Spinal cord (tissue), 10 donors: ENCODE measurements around the gene PCSK2. TPM values are rescaled to one million over a fixed set of nuclear protein-coding genes. Genes with fewer than 3 reads are reported as not detected.

Experiments
- DNase-seq, 6 donors: peaks; one replicate each; pipeline versions ENCODE4 v3.0.0 to v3.0.0-alpha.2; 2013 to 2015; ENCODE audit warnings: low spot score in 6 of 6, low read depth in 4 of 6
- H3K27ac ChIP-seq: one replicate; pipeline ENCODE4 v1.5.1; 2013; ENCODE audit warnings: low read depth, low read length, control low read depth
- H3K27me3 ChIP-seq: one replicate; pipeline ENCODE4 v1.6.1; 2013; ENCODE audit warnings: low read length; ENCODE audit not compliant: control insufficient read depth, insufficient read depth
- H3K36me3 ChIP-seq: one replicate; pipeline ENCODE4 v1.6.1; 2013; ENCODE audit warnings: low read length; ENCODE audit not compliant: control insufficient read depth, insufficient read depth
- H3K4me1 ChIP-seq: one replicate; pipeline ENCODE4 v1.6.1; 2013; ENCODE audit warnings: low read length; ENCODE audit not compliant: control insufficient read depth, insufficient read depth
- H3K4me3 ChIP-seq: one replicate; pipeline ENCODE4 v1.5.1; 2013; ENCODE audit warnings: low read depth, low read length, control low read depth
- H3K9me3 ChIP-seq: one replicate; pipeline ENCODE4 v1.6.1; 2013; ENCODE audit warnings: low read length; ENCODE audit not compliant: control insufficient read depth, insufficient read depth
- WGBS: methylation state at CpG from one replicate; pipeline ENCODE4 v1.1.5; 2013; ENCODE audit warnings: missing lambda C conversion rate; ENCODE audit not compliant: insufficient coverage; 5-methylcytosine and 5-hydroxymethylcytosine counted together
- polyA plus RNA-seq, 2 donors: library from polyadenylated mRNA; unstranded; fragments of 120-200 nt; gene quantifications; one replicate each; pipeline ENCODE4 v1.2.1, GENCODE V29; 2013; ENCODE audit not compliant: insufficient read length in 2 of 2
- total RNA-seq, 2 donors: library from RNA; depleted of rRNA in 1 of 2; stranded (reverse); fragments of 120-200 nt in 1 of 2; fragments of >200 nt in 1 of 2; gene quantifications; one replicate each; pipeline versions ENCODE4 v1.2.3 to v1.2.4, GENCODE V29; 2013 to 2014
- donor health status: healthy.

Gene PCSK2
- total and polyA plus RNA-seq, 4 donors, result 6.6 to 28.0 (median 23.6) TPM

DNA sequence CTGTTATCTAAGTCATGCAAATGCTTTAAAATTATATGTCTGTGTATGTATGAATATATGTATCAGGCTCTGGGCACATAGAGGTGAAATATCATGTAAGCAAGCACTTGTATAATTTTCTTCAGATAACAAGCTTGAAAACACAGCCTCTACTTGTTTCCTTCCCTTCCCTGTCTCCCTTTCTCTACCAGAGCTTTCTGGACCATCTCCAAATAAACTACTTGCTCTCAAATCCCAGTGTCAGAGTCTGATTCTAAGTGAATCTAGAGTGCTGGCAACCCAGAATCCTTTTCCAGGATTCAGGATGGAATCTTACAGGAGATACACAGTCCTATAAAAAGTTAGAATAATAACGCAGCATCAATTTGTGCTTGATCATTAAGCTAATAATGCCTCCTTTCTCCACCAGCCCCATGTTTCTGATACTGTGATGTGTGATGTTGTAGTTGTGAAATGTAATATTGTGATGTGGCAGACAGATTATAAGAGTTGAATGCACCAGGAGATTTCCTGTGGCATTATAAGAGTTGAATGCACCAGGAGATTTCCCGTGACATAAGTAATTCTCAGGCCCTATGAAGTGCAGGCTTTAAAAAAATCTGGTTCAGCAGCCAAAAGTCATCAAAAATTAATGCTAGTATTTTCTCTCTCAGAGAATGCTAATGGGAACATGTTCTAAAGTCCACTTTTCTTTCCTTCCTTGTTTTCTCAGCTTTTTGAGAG is 89.6 kb downstream of the PCSK2 start:
- no peak overlapping the region for H3K4me3 ChIP-seq

DNA sequence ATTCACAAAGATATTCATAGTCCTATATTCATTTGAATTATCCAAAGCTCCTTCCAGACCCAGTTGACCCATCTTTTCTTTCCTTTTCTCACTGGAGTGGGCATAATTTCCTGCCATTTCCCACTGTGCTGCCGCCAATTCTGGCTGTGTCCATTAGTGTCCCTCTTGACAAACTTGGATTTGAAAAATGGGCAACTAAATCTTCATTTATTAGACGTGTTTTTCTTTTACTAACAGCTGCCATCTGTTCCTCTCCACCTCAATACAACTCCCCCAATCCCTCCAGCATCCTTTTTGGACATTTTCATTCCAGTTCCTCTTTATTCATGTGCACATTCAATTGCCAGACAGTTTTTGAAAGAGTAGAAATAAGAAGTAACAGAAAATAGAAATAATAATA is 90.5 kb downstream of the PCSK2 start:
- peaks cover 3% of the 10 kb centered on the region for H3K36me3 ChIP-seq
- WGBS, result 47% methylated on average over 2 of the region's 2 CpGs
- H3K27ac ChIP-seq, result no peak overlapping the region
- H3K27me3 ChIP-seq, result peaks cover 8% of the 10 kb centered on the region
- peaks cover 14% of the 10 kb centered on the region for H3K4me1 ChIP-seq
- peak in 1 of 6 donors; percentile 14 for DNase-seq
- no peak overlapping the region for H3K4me3 ChIP-seq
- no peaks in the 10 kb centered on the region for H3K9me3 ChIP-seq

More for the DNA sequence above, 89.6 kb downstream of the PCSK2 start:
- DNase-seq, result peak in 2 of 6 donors; percentile 54 to 56
- Histone ChIP-seq H3K36me3 (peaks cover 3% of the 10 kb centered on the region), H3K9me3 (no peaks in the 10 kb centered on the region), H3K27ac (no peak overlapping the region), H3K27me3 (peaks cover 8% of the 10 kb centered on the region), H3K4me1 (peaks cover 14% of the 10 kb centered on the region)
- 80% methylated on average over 1 of the region's 2 CpGs for WGBS

DNA sequence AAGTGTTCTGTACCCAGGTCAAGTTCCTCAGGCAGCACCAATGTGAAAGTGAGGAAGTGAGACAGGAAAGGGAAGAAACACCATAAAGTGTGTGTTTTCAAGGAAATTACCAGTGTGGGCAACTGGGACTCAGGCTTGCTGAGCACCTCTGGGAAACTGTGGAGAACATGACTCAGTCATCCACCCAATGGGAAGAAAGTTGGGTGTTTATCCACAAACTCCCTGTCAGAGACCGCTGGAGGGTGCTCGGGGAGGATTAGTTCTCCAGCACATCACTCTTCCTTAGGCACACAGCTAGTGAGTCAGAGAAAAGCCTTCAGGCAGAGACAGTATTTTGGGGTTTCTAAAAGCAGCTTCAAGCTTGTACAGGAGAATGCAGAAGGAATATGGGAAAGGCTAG is 93.6 kb downstream of the PCSK2 start:
- Histone ChIP-seq H3K27ac (no peak overlapping the region), H3K36me3 (peaks cover 1% of the 10 kb centered on the region), H3K4me1 (peaks cover 8% of the 10 kb centered on the region), H3K9me3 (no peaks in the 10 kb centered on the region), H3K27me3 (peaks cover 6% of the 10 kb centered on the region), H3K4me3 (no peak overlapping the region)
- WGBS, result no CpG with 5 or more reads among the region's 2 CpGs
- no peak for DNase-seq

- H3K27me3 ChIP-seq, result no peaks in the 10 kb centered on the region
- peaks cover 6% of the 10 kb centered on the region for H3K4me1 ChIP-seq
- no peaks in the 10 kb centered on the region for H3K9me3 ChIP-seq
- H3K4me3 ChIP-seq, result no peak overlapping the region
- 100% methylated on average over 1 of the region's 2 CpGs for WGBS
- no peak for DNase-seq
- no peaks in the 10 kb centered on the region for H3K36me3 ChIP-seq
- H3K27ac ChIP-seq, result no peak overlapping the region
Measured at GRCh38 chr20:17326096-17326495, 99.3 kb downstream of the PCSK2 start.

GRCh38 chr20:17327185-17328148 is 100.6 kb downstream of the PCSK2 start:
- peaks cover 6% of the 10 kb centered on the region for H3K4me1 ChIP-seq
- 6% methylated on average over 20 of the region's 28 CpGs for WGBS
- no peaks in the 10 kb centered on the region for H3K9me3 ChIP-seq
- peak in 2 of 6 donors; percentile 79 to 91 for DNase-seq
- peak overlapping the region; percentile 6 for H3K4me3 ChIP-seq
- H3K27ac ChIP-seq, result no peak overlapping the region
- no peaks in the 10 kb centered on the region for H3K27me3 ChIP-seq
- H3K36me3 ChIP-seq, result no peaks in the 10 kb centered on the region

- H3K36me3 ChIP-seq, result no peaks in the 10 kb centered on the region
- H3K9me3 ChIP-seq, result no peaks in the 10 kb centered on the region
- 66% methylated on average over 4 of the region's 5 CpGs for WGBS
- DNase-seq, result no peak
- H3K4me1 ChIP-seq, result no peaks in the 10 kb centered on the region
- no peak overlapping the region for H3K27ac ChIP-seq
- H3K4me3 ChIP-seq, result no peak overlapping the region
- no peaks in the 10 kb centered on the region for H3K27me3 ChIP-seq
Measured at GRCh38 chr20:17334932-17335331, 108.1 kb downstream of the PCSK2 start.

DNA sequence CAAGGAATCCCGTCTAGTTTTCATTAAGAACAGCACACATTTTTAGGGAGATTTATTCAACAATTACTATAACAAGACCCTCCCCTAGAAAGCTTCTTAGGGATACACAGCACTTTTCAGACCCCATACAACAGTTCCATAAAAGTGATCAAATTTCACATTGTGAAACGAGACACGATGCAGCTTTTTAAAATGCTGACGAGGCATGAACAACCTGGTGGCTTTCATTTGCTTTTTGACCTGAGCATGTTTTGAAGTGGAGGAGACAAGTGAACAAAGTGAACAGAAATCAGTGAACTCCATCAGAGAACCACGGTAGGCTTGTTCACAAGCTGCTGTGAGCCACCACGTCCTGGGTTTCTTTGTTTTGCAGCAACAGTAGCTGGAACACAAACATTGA is 112.2 kb downstream of the PCSK2 start:
- no peak for DNase-seq
- Histone ChIP-seq H3K27me3 (no peaks in the 10 kb centered on the region), H3K9me3 (peaks cover 1% of the 10 kb centered on the region), H3K27ac (no peak overlapping the region), H3K36me3 (no peaks in the 10 kb centered on the region), H3K4me3 (no peak overlapping the region), H3K4me1 (peaks cover 2% of the 10 kb centered on the region)
- 47% methylated on average over 6 of the region's 6 CpGs for WGBS

- no peak for DNase-seq
- Histone ChIP-seq H3K4me1 (peaks cover 4% of the 10 kb centered on the region), H3K4me3 (no peak overlapping the region), H3K9me3 (peaks cover 1% of the 10 kb centered on the region), H3K36me3 (no peaks in the 10 kb centered on the region), H3K27me3 (no peaks in the 10 kb centered on the region), H3K27ac (no peak overlapping the region)
- no CpG with 5 or more reads among the region's 1 CpG for WGBS
Measured at GRCh38 chr20:17343091-17343490, 116.3 kb downstream of the PCSK2 start.

- 10% methylated on average over 2 of the region's 13 CpGs for WGBS
- H3K27ac ChIP-seq, result no peak overlapping the region
- no peaks in the 10 kb centered on the region for H3K36me3 ChIP-seq
- no peaks in the 10 kb centered on the region for H3K27me3 ChIP-seq
- no peak overlapping the region for H3K4me3 ChIP-seq
- peaks cover 1% of the 10 kb centered on the region for H3K9me3 ChIP-seq
- peaks cover 4% of the 10 kb centered on the region for H3K4me1 ChIP-seq
- DNase-seq, result peak in 2 of 6 donors; percentile 64 to 89
Measured at GRCh38 chr20:17343656-17344452, 117.0 kb downstream of the PCSK2 start.
